Progenitor cell of endocrine pancreas (in vitro differentiated cells): ENCODE results near the gene SPEG. TPM values are rescaled to one million over a fixed set of nuclear protein-coding genes. Genes with fewer than 3 reads are reported as not detected.

Experiments
- DNase-seq: peaks from one replicate; pipeline ENCODE4 v3.0.0; 2021; ENCODE audit warnings: low spot score; ENCODE audit not compliant: unreplicated experiment
- H3K27ac Mint-ChIP-seq: 2 replicates; pipeline ENCODE4 v1.8.0; 2021; ENCODE audit warnings: mild to moderate bottlenecking, moderate library complexity, mixed read lengths
- H3K27me3 Mint-ChIP-seq: 2 replicates; pipeline ENCODE4 v1.8.0; 2021; ENCODE audit warnings: mixed read lengths
- H3K36me3 Mint-ChIP-seq: 2 replicates; pipeline ENCODE4 v1.8.0; 2022; ENCODE audit warnings: mixed read lengths; ENCODE audit not compliant: insufficient read depth
- H3K4me1 Mint-ChIP-seq: 2 replicates; pipeline ENCODE4 v1.8.0; 2021; ENCODE audit warnings: low read depth, mixed read lengths
- H3K4me3 Mint-ChIP-seq: 2 replicates; pipeline ENCODE4 v1.8.0; 2021; ENCODE audit warnings: low read depth, mild to moderate bottlenecking, moderate library complexity, mixed read lengths
- H3K9me3 Mint-ChIP-seq: 2 replicates; pipeline ENCODE4 v1.8.0; 2021; ENCODE audit warnings: low read depth, mixed read lengths
- CTCF ChIP-seq: fragments of 200-600 bp; sonication (generic); IDR thresholded peaks from one replicate; pipeline ENCODE4 v1.5.0; 2021; ENCODE audit warnings: antibody characterized with exemption, mild to moderate bottlenecking; ENCODE audit not compliant: unreplicated experiment
- total RNA-seq: library from RNA; stranded (reverse); gene quantifications from 2 replicates; pipeline ENCODE4 v1.2.1, GENCODE V29; 2021

Gene SPEG
- total RNA-seq, 1 donor from 2014 or later = 15.1 TPM

- Mint-ChIP-seq H3K4me1 (peaks cover 19% of the 10 kb centered on the region), H3K27ac (no peak overlapping the region)
- no peak for TF ChIP-seq CTCF
These were observed 106.3 kb downstream of the SPEG start for GRCh38 chr2:219540784-219541504.

GRCh38 chr2:219541611-219542180 lies 107.1 kb downstream of the SPEG start:
- peaks cover 19% of the 10 kb centered on the region for H3K27me3 Mint-ChIP-seq
- peak; percentile 90 for DNase-seq
- peak; percentile 99 for TF ChIP-seq CTCF
- H3K4me3 Mint-ChIP-seq = peak overlapping the region; percentile 88
- no peaks in the 10 kb centered on the region for H3K9me3 Mint-ChIP-seq
- peaks cover 13% of the 10 kb centered on the region for H3K36me3 Mint-ChIP-seq
- peak overlapping the region; percentile 84 for H3K27ac Mint-ChIP-seq
- H3K4me1 Mint-ChIP-seq = peaks cover 19% of the 10 kb centered on the region

More at GRCh38 chr2:219540784-219541504, 106.3 kb downstream of the SPEG start:
- no peak for DNase-seq
- Mint-ChIP-seq H3K36me3 (peaks cover 11% of the 10 kb centered on the region), H3K27me3 (peaks cover 13% of the 10 kb centered on the region), H3K9me3 (no peaks in the 10 kb centered on the region), H3K4me3 (no peak overlapping the region)

- peaks cover 17% of the 10 kb centered on the region for H3K4me1 Mint-ChIP-seq
- H3K4me3 Mint-ChIP-seq = peak overlapping the region; percentile 88
- H3K36me3 Mint-ChIP-seq = peaks cover 16% of the 10 kb centered on the region
- no peak for DNase-seq
- H3K9me3 Mint-ChIP-seq = no peaks in the 10 kb centered on the region
- TF ChIP-seq CTCF = no peak
- peak overlapping the region; percentile 84 for H3K27ac Mint-ChIP-seq
- peaks cover 19% of the 10 kb centered on the region for H3K27me3 Mint-ChIP-seq
These were observed 108.4 kb downstream of the SPEG start for GRCh38 chr2:219542931-219543595.

GRCh38 chr2:219543596-219544358 lies 109.1 kb downstream of the SPEG start, which contains the start of the genes CHPF and TMEM198:
CHPF (minus strand) TSS chr2:219543809; CDS start chr2:219543538, 271 bp downstream.
TMEM198 (plus strand) TSS chr2:219544028; CDS start chr2:219544728, 700 bp downstream.
- Mint-ChIP-seq H3K27ac (peak within 1 kb of the TSS; percentile 87), H3K27me3 (peaks cover 27% of the 10 kb centered on the region), H3K4me1 (peaks cover 16% of the 10 kb centered on the region), H3K4me3 (peak within 1 kb of the TSS; percentile 88), H3K36me3 (peaks cover 19% of the 10 kb centered on the region), H3K9me3 (no peaks in the 10 kb centered on the region)
- TF ChIP-seq CTCF = no peak
- DNase-seq = peak; percentile 98
